RWPE1 (cell line): Measurements from ENCODE around the gene KCNA3.

Experiments
- CTCF ChIA-PET: fragments of 350-600 bp; sonication (Branson Sonifier 250); formaldehyde crosslinking; extraction: SDS; loops from one replicate; lab custom pipeline; 2021; lab: Yijun Ruan, JAX
- POLR2A ChIA-PET: fragments of 400-600 bp; formaldehyde crosslinking; extraction: SDS; loops from one replicate; lab custom pipeline; 2020; ENCODE audit warnings: antibody characterized with exemption; ENCODE audit not compliant: low non-redundant PET; lab: Yijun Ruan, JAX
- DNase-seq: peaks from one replicate; pipeline ENCODE4 v3.0.0; 2012; ENCODE audit warnings: low spot score
- H3K27ac ChIP-seq: fragments of 450-650 bp; 2 replicates; pipeline ENCODE4 v1.5.1; 2017
- TF ChIP-seq, protein P1 (sequence below): fragments of 450-650 bp; conservative IDR thresholded peaks from 2 replicates; pipeline ENCODE4 v1.5.1; 2017; ENCODE audit warnings: low read depth, mild to moderate bottlenecking

KCNA3 gene

DNA sequence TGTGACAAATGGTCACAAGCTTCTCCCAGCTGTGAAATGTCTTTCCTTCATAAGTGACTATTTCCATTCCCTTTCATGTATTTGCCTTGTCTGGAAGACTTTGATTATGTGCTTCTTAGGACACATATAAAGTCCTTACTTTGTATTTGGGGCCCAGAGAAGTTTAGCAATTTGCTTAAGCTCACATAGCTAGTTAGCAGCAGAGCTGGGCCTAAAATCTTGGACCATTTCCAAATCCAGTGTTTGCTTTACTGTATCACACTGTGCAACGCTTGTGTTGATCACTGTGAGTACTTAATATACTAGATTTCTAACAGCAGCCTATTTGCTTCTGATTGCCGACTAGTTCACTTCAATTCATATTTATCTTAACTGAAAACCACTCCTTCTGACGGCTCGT is 2.2 kb upstream of the KCNA3 start:
- no peak for DNase-seq
- TF ChIP-seq, protein P1, sequence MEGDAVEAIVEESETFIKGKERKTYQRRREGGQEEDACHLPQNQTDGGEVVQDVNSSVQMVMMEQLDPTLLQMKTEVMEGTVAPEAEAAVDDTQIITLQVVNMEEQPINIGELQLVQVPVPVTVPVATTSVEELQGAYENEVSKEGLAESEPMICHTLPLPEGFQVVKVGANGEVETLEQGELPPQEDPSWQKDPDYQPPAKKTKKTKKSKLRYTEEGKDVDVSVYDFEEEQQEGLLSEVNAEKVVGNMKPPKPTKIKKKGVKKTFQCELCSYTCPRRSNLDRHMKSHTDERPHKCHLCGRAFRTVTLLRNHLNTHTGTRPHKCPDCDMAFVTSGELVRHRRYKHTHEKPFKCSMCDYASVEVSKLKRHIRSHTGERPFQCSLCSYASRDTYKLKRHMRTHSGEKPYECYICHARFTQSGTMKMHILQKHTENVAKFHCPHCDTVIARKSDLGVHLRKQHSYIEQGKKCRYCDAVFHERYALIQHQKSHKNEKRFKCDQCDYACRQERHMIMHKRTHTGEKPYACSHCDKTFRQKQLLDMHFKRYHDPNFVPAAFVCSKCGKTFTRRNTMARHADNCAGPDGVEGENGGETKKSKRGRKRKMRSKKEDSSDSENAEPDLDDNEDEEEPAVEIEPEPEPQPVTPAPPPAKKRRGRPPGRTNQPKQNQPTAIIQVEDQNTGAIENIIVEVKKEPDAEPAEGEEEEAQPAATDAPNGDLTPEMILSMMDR = no peak
- ChIA-PET POLR2A (no interaction called here), CTCF (no interaction called here)
- no peak overlapping the region for H3K27ac ChIP-seq

- no peak overlapping the region for H3K27ac ChIP-seq
- DNase-seq = no peak
- TF ChIP-seq, protein P1 = no peak
- CTCF ChIA-PET = no interaction called here
- POLR2A ChIA-PET = no interaction called here
These were observed 486 bp upstream of the KCNA3 start for GRCh38 chr1:110675060-110675791.

DNA sequence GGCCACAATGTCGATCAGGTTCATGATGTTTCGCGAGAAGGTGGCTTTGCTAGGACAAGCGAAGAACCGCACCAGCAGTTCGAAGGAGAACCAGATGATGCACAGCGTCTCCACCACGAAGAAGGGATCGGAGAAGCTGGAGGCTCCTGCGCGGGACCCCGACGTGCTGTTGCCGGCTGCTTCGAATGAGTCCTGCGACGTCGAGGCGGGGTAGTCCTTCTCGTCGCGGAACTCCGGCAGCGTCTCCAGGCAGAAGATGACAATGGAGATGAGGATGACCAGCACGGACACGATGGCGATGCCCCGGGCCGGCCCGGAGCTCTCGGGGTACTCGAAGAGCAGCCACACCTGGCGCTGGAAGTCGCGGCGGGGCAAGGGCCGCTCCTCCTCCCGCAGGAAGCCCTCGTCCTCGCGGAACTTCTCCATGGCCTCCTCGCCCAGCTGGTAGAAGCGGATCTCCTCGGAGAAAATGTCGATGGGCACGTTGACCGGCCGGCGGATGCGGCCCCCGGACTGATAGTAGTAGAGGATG is 869 bp downstream of the KCNA3 start:
- TF ChIP-seq, protein P1 = no peak
- H3K27ac ChIP-seq = no peak overlapping the region
- ChIA-PET POLR2A (no interaction called here), CTCF (interaction anchor here (0.7 kb wide), 1 partner anchor 92 kb away, joined by 4 read pairs; no protein-coding TSS in a partner anchor)
- DNase-seq = no peak

GRCh38 chr1:110673197-110673701 is 1.5 kb downstream of the KCNA3 start:
- TF ChIP-seq, protein P1 = no peak
- H3K27ac ChIP-seq = no peak overlapping the region
- DNase-seq = no peak
- ChIA-PET POLR2A (no interaction called here), CTCF (interaction anchor here (0.6 to 0.8 kb wide), 3 partner anchors 93 to 1053 kb away, joined by 3 to 4 read pairs (median 4); no protein-coding TSS in a partner anchor)

- H3K27ac ChIP-seq = no peak overlapping the region
- no peak for DNase-seq
- TF ChIP-seq, protein P1 = no peak
- ChIA-PET CTCF (interaction anchor here (0.6 to 0.8 kb wide), 2 partner anchors 636 to 1054 kb away, joined by 3 to 4 read pairs; no protein-coding TSS in a partner anchor), POLR2A (no interaction called here)
These were observed 2.0 kb downstream of the KCNA3 start for GRCh38 chr1:110672753-110673108.

- H3K27ac ChIP-seq = no peak overlapping the region
- DNase-seq = no peak
- TF ChIP-seq, protein P1 = no peak
- POLR2A ChIA-PET = no interaction called here
- CTCF ChIA-PET = no interaction called here
These were observed 2.6 kb downstream of the KCNA3 start for GRCh38 chr1:110672001-110672752.
